Thyroid gland (tissue), 4 donors: ENCODE data around the gene ABHD12.

Source experiments
- CTCF ChIP-seq, 6 experiments: fragments of 200-600 bp in 3 of 6; fragments of 450-650 bp in 3 of 6; sonication (generic) in 3 of 6; IDR thresholded peaks; one replicate each; pipeline ENCODE4 v1.5.1; 2016 to 2019; ENCODE audit warnings: antibody characterized with exemption in 6 of 6, mild to moderate bottlenecking in 2 of 6, inconsistent platforms in 1 of 6, moderate library complexity in 1 of 6
- POLR2A ChIP-seq, 2 donors: fragments of 450-650 bp; IDR thresholded peaks; one replicate each; pipeline ENCODE4 v1.6.1; 2017; ENCODE audit warnings: antibody characterized with exemption in 2 of 2, mild to moderate bottlenecking in 2 of 2, moderate library complexity in 1 of 2

GRCh38 chr20:25308083-25308491 lies 82.5 kb downstream of the ABHD12 start:
- TF ChIP-seq CTCF (IDR thresholded peaks at IDR 0.05) (no peak), POLR2A (IDR thresholded peaks at IDR 0.05) (no peak)
